ENCODE results near the gene STK32B.
"Not testable (repeated sequence)": the region's sequence is repeated elsewhere in the genome, so short reads cannot be mapped to it uniquely, and the experiment has no call there.

STK32B gene

DNA sequence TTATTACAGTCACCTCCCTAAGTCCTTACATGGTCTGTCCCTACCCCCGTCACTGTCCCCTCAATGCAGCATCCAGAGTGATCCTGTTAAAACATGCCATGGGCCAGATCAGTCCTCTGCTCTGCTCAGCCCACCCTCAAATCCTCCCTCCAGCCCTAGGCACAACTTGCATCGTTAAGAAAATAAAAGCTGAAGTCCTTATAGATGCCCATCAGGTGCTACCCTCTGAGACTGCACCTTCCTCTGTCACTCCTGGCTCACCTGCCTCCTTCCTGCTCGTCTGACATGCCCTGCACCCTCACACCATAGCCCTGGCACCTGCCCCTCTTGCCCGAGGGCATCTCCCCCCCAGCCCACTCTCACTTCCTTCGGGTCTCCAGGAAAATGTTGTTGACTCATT lies 4.1 kb downstream of the STK32B start:
- TF ChIP-seq, protein P1, sequence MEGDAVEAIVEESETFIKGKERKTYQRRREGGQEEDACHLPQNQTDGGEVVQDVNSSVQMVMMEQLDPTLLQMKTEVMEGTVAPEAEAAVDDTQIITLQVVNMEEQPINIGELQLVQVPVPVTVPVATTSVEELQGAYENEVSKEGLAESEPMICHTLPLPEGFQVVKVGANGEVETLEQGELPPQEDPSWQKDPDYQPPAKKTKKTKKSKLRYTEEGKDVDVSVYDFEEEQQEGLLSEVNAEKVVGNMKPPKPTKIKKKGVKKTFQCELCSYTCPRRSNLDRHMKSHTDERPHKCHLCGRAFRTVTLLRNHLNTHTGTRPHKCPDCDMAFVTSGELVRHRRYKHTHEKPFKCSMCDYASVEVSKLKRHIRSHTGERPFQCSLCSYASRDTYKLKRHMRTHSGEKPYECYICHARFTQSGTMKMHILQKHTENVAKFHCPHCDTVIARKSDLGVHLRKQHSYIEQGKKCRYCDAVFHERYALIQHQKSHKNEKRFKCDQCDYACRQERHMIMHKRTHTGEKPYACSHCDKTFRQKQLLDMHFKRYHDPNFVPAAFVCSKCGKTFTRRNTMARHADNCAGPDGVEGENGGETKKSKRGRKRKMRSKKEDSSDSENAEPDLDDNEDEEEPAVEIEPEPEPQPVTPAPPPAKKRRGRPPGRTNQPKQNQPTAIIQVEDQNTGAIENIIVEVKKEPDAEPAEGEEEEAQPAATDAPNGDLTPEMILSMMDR (IDR thresholded peaks at IDR 0.05; ENCODE audit: low read length, missing control alignments): no peak
- DNase-seq (ENCODE audit: low read depth): no peak
- H3K4me3 ChIP-seq (replicated peaks; ENCODE audit: low read depth, low read length): no peak overlapping the region

DNA sequence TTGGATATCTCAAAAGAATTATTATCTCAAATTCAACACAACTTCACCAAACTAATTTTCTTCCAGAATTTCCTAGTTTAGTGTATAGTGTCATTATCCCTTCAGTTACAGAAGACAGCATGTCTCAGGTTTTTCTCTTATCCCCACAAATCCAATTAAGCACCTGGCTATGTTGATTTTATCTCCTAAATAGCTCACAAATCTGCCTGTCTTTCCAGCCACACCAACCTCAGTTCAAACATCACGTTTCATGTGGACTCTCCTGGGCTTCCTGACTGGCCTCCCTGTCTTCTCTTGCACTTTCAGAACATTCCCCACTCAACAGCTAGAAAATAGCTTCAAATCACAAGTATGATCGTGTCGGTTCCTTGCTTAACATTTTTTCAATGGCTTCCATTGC lies 14.8 kb downstream of the STK32B start:
- DNase-seq (ENCODE audit: low read depth): no peak
- H3K4me3 ChIP-seq (replicated peaks; ENCODE audit: low read depth, low read length): no peak overlapping the region
- TF ChIP-seq, protein P1 (IDR thresholded peaks at IDR 0.05; ENCODE audit: low read length, missing control alignments): no peak

DNA sequence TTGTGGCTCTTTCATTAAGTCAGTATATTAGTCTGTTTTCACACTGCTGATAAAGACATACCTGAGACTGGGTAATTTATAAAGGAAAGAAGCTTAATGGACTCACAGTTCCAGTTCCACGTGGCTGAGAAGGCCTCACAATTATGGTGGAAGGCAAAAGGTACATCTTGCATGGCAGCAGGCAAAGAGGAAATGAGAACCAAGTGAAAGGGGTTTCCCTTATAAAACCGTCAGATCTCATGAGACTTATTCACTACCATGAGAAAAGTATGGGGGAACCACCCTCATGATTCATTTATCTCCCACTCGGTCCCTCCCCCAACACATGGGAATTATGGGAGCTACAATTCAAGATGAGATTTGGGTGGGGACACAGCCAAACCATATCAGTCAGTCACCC lies 15.7 kb downstream of the STK32B start:
- DNase-seq (ENCODE audit: low read depth); H3K4me3 ChIP-seq (replicated peaks; ENCODE audit: low read depth, low read length): not testable (repeated sequence)

DNA sequence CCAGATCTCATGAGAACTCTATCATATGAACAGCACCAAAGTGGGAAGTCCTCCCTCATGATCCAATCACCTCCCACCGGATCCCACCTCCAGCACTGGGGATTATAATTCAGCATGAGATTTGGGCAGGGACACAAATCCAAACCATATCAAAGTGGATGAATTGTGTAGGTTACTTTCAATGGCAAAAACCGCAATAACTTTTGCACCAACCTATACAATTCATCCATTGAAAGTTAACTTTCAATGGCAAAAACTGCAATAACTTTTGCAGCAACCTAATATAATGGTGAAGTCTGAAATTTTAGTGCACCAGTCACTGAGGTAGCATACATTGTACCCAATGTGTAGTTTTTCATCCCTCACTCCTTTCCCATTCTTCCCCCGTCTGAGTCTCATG lies 16.6 kb downstream of the STK32B start:
- TF ChIP-seq, protein P1 (IDR thresholded peaks at IDR 0.05; ENCODE audit: low read length, missing control alignments): no peak
- H3K4me3 ChIP-seq (replicated peaks; ENCODE audit: low read depth, low read length): no peak overlapping the region
- DNase-seq (ENCODE audit: low read depth): no peak

DNA sequence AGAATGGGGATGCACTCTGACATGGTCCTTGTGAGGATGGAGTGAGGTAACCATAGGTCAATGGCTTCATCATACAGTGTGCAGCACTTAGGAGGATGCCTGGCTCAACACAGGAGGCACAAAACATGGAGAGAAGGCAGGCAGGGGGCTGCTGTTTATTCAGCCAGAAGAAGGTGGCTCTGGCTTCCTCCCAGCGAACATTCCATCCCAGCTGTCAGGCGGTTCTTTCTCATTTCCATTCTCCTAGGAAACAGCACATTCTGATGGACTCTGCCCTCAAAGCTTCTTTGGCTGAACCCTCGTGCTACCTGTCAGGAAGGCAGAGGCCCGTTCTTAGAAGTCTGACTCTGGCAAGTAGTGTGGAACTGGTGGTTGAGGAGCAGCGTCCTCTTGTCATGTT lies 18.6 kb downstream of the STK32B start:
- DNase-seq (ENCODE audit: low read depth): no peak
- TF ChIP-seq, protein P1 (IDR thresholded peaks at IDR 0.05; ENCODE audit: low read length, missing control alignments): no peak
- no peak overlapping the region for H3K4me3 ChIP-seq (replicated peaks; ENCODE audit: low read depth, low read length)

DNA sequence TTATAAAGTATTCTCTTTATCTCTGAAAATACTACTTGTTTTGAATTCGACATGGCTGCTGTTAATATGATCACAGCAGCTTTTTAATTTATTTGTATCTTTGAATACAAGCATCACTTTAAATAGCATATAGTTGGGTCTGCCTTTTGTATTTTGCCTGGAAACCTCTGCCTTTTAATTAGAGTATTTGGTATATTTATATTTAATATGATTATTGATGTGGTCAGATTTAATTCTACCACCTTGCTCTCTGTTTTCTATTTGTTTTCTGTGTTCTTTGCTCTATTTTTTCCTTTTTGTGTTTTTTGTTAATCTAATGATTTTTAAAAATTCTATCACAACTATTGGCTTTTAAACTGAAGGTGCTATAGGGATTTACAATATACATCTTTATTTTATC lies 21.7 kb downstream of the STK32B start:
- no peak overlapping the region for H3K4me3 ChIP-seq (replicated peaks; ENCODE audit: low read depth, low read length)
- TF ChIP-seq, protein P1 (IDR thresholded peaks at IDR 0.05; ENCODE audit: low read length, missing control alignments): no peak
- DNase-seq (ENCODE audit: low read depth): no peak

DNA sequence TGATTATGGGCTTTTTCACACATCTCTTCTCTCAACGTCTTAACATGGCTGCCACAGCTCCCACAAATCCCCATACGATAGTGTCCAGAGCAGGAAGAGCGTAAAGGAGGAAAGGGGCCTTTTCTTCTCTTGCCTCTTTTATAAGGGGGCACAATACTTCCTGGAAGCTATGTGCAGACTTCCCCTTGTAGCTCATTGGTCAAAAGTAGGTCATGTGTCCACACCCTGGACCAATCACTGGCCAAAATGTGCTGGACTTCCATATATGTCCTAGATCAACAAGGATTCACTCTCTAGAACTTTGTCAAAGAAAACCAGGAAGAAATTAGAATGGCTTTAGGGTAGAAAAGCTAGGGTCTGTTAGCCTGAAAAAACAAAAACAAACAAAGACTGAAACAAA lies 26.7 kb downstream of the STK32B start:
- no peak overlapping the region for H3K4me3 ChIP-seq (replicated peaks; ENCODE audit: low read depth, low read length)
- TF ChIP-seq, protein P1 (IDR thresholded peaks at IDR 0.05; ENCODE audit: low read length, missing control alignments): no peak
- DNase-seq (ENCODE audit: low read depth): no peak

DNA sequence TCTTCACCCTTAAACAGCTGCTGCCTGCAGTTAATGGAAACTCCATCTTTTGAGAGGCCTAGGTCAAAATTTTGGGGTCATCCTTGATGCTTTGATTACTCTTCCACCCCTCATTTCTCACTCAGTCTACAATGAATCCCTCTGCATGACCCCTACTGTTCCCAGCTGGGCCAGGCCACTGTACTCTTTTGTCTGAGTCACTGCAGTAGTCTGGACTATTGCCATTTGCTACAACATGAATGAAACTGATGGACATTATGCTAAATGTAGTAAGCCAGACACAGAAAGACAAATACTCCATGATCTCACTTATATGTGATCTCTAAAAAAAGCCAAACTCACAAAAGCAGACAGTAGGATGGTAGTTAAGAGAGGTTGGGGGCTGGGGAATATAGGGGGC lies 28.3 kb downstream of the STK32B start:
- H3K4me3 ChIP-seq (replicated peaks; ENCODE audit: low read depth, low read length): no peak overlapping the region
- DNase-seq (ENCODE audit: low read depth): no peak
- TF ChIP-seq, protein P1 (IDR thresholded peaks at IDR 0.05; ENCODE audit: low read length, missing control alignments): no peak
